Measurements from ENCODE around the gene ZP4.

- TF ChIP-seq EZH2 (IDR thresholded peaks at IDR 0.05), result no peak
- TF ChIP-seq CTCF (IDR thresholded peaks at IDR 0.05 in 2 of 3, conservative IDR thresholded peaks at IDR 0.05 in 1 of 3; ENCODE audit: borderline replicate concordance in 1 of 3, insufficient read depth in 1 of 3, low read depth in 2 of 3, low read length in 2 of 3), result no peak
- no peak for TF ChIP-seq SIN3A (IDR thresholded peaks at IDR 0.05; ENCODE audit: low read depth)
- no peak for TF ChIP-seq FOSL1 (IDR thresholded peaks at IDR 0.05; ENCODE audit: low read depth)
- no peak for TF ChIP-seq POLR2A (IDR thresholded peaks at IDR 0.05; ENCODE audit: borderline replicate concordance, extremely low read depth, insufficient read depth, insufficient read length)
- no peak for TF ChIP-seq EZH2phosphoT487 (IDR thresholded peaks at IDR 0.05; ENCODE audit: borderline replicate concordance)
- TF ChIP-seq POLR2AphosphoS5 (IDR thresholded peaks at IDR 0.05; ENCODE audit: low read depth, low read length), result no peak
- TF ChIP-seq ATF3 (IDR thresholded peaks at IDR 0.05), result no peak
- no peak for TF ChIP-seq CEBPB (IDR thresholded peaks at IDR 0.05; ENCODE audit: low read depth)
- no peak for TF ChIP-seq ZFX (IDR thresholded peaks at IDR 0.05)
These were observed 12.4 kb upstream of the ZP4 start for GRCh38 chr1:237902960-237903743.

All from HCT116 (cell line).